ENCODE results near the gene PAPLN.

Gene PAPLN

GRCh38 chr14:73217411-73217810 is 19.9 kb upstream of the PAPLN start:
- Histone ChIP-seq H2AFZ (ENCODE audit: low read length) (no peak overlapping the region), H4K20me1 (ENCODE audit: insufficient read depth, low read length, poor library complexity, severe bottlenecking) (no peaks in the 10 kb centered on the region), H3K4me2 (ENCODE audit: low read depth, low read length, poor library complexity, severe bottlenecking) (no peak overlapping the region), H3K9ac (ENCODE audit: low read depth, low read length, poor library complexity, severe bottlenecking) (no peak overlapping the region), H3K27me3 (ENCODE audit: insufficient read depth, low read length, poor library complexity, severe bottlenecking) (no peaks in the 10 kb centered on the region), H3K9me2 (replicated peaks; ENCODE audit: low read depth, low read length) (no peaks in the 10 kb centered on the region), H3K9me3 (ENCODE audit: insufficient read depth, low read depth, low read length) (no peaks in the 10 kb centered on the region), H3K36me3 (ENCODE audit: insufficient read depth, low read length) (peaks cover 59% of the 10 kb centered on the region; the same call in 1 of the 2 replicates), H3F3A (ENCODE audit: low read depth) (no peaks in the 10 kb centered on the region), H3K79me2 (ENCODE audit: insufficient read depth, low read length) (no peaks in the 10 kb centered on the region), H3K4me3 (ENCODE audit: low read length, poor library complexity, severe bottlenecking) (no peak overlapping the region), H3K4me1 (ENCODE audit: insufficient read depth, low read length, poor library complexity, severe bottlenecking) (no peaks in the 10 kb centered on the region)
- TF ChIP-seq CTCF (conservative IDR thresholded peaks at IDR 0.05; ENCODE audit: low read length) (no peak), EZH2phosphoT487 (IDR thresholded peaks at IDR 0.05; ENCODE audit: borderline replicate concordance) (no peak)

- Histone ChIP-seq H3K27me3 (ENCODE audit: insufficient read depth, low read length, poor library complexity, severe bottlenecking) (no peaks in the 10 kb centered on the region), H3K9me2 (replicated peaks; ENCODE audit: low read depth, low read length) (no peaks in the 10 kb centered on the region), H2AFZ (ENCODE audit: low read length) (no peak overlapping the region), H3K9ac (ENCODE audit: low read depth, low read length, poor library complexity, severe bottlenecking) (no peak overlapping the region), H3K4me3 (ENCODE audit: low read length, poor library complexity, severe bottlenecking) (no peak overlapping the region), H3K9me3 (ENCODE audit: insufficient read depth, low read depth, low read length) (no peaks in the 10 kb centered on the region), H3K36me3 (ENCODE audit: insufficient read depth, low read length) (peaks cover 39% of the 10 kb centered on the region; the same call in 1 of the 2 replicates), H3K4me1 (ENCODE audit: insufficient read depth, low read length, poor library complexity, severe bottlenecking) (no peaks in the 10 kb centered on the region), H4K20me1 (ENCODE audit: insufficient read depth, low read length, poor library complexity, severe bottlenecking) (no peaks in the 10 kb centered on the region), H3K79me2 (ENCODE audit: insufficient read depth, low read length) (no peaks in the 10 kb centered on the region), H3F3A (ENCODE audit: low read depth) (no peaks in the 10 kb centered on the region), H3K4me2 (ENCODE audit: low read depth, low read length, poor library complexity, severe bottlenecking) (no peak overlapping the region)
- no peak for TF ChIP-seq CTCF (conservative IDR thresholded peaks at IDR 0.05; ENCODE audit: low read length)
- TF ChIP-seq EZH2phosphoT487 (IDR thresholded peaks at IDR 0.05; ENCODE audit: borderline replicate concordance), result no peak
Measured at GRCh38 chr14:73220061-73220460, 17.2 kb upstream of the PAPLN start.

GRCh38 chr14:73220634-73221033 is 16.7 kb upstream of the PAPLN start:
- H3K4me1 ChIP-seq (ENCODE audit: insufficient read depth, low read length, poor library complexity, severe bottlenecking), result no peaks in the 10 kb centered on the region
- H3K9me3 ChIP-seq (ENCODE audit: insufficient read depth, low read depth, low read length), result no peaks in the 10 kb centered on the region
- H3K9me2 ChIP-seq (replicated peaks; ENCODE audit: low read depth, low read length), result no peaks in the 10 kb centered on the region
- H3K79me2 ChIP-seq (ENCODE audit: insufficient read depth, low read length), result no peaks in the 10 kb centered on the region
- H3K27me3 ChIP-seq (ENCODE audit: insufficient read depth, low read length, poor library complexity, severe bottlenecking), result no peaks in the 10 kb centered on the region
- H3K9ac ChIP-seq (ENCODE audit: low read depth, low read length, poor library complexity, severe bottlenecking), result no peak overlapping the region
- H4K20me1 ChIP-seq (ENCODE audit: insufficient read depth, low read length, poor library complexity, severe bottlenecking), result no peaks in the 10 kb centered on the region
- TF ChIP-seq CTCF (conservative IDR thresholded peaks at IDR 0.05; ENCODE audit: low read length), result no peak
- no peak for TF ChIP-seq EZH2phosphoT487 (IDR thresholded peaks at IDR 0.05; ENCODE audit: borderline replicate concordance)
- H2AFZ ChIP-seq (ENCODE audit: low read length), result no peak overlapping the region
- H3K4me3 ChIP-seq (ENCODE audit: low read length, poor library complexity, severe bottlenecking), result no peak overlapping the region
- H3F3A ChIP-seq (ENCODE audit: low read depth), result no peaks in the 10 kb centered on the region
- peaks cover 36% of the 10 kb centered on the region; the same call in 1 of the 2 replicates for H3K36me3 ChIP-seq (ENCODE audit: insufficient read depth, low read length)
- H3K4me2 ChIP-seq (ENCODE audit: low read depth, low read length, poor library complexity, severe bottlenecking), result no peak overlapping the region
